Cardiac muscle cell (in vitro differentiated cells and primary cell): ENCODE data around the gene ZNF444. TPM values are rescaled to one million over a fixed set of nuclear protein-coding genes. Genes with fewer than 3 reads are reported as not detected.

ENCODE experiments used
- DNase-seq, 2 donors: peaks; one replicate each; pipeline versions ENCODE4 v3.0.0 to v3.0.0-alpha.2; 2010 to 2017; ENCODE audit warnings: low read depth in 1 of 2, low spot score in 1 of 2
- H3K27ac ChIP-seq: fragments of 200-600 bp; sonication (generic); 2 replicates; pipeline ENCODE4 v1.5.1; 2016
- H3K27me3 ChIP-seq: fragments of 200-600 bp; sonication (generic); 2 replicates; pipeline ENCODE4 v1.6.0; 2016; ENCODE audit warnings: control low read depth
- H3K36me3 ChIP-seq: fragments of 200-600 bp; sonication (generic); 2 replicates; pipeline ENCODE4 v1.5.1; 2016; ENCODE audit warnings: control low read depth
- H3K4me1 ChIP-seq: fragments of 200-600 bp; sonication (generic); 2 replicates; pipeline ENCODE4 v1.8.1; 2017; ENCODE audit warnings: low read depth, mild to moderate bottlenecking, mixed run types
- H3K4me3 ChIP-seq: fragments of 200-600 bp; sonication (generic); 2 replicates; pipeline ENCODE4 v1.5.1; 2016; ENCODE audit warnings: mild to moderate bottlenecking
- H3K9me3 ChIP-seq: fragments of 200-600 bp; sonication (generic); 2 replicates; pipeline ENCODE4 v1.5.1; 2017; ENCODE audit warnings: low read depth, mild to moderate bottlenecking, control low read depth
- polyA plus RNA-seq: library from polyadenylated mRNA; unstranded; fragments of >200 nt; fragmentation: Nextera tagmentation; extraction: Ambion mirVana; gene quantifications from 2 replicates; pipeline ENCODE4 v1.2.1, GENCODE V29; 2016
- total RNA-seq: library from RNA; depleted of rRNA; stranded (reverse); fragments of >200 nt; gene quantifications from 2 replicates; pipeline ENCODE4 v1.2.3, GENCODE V29; 2016
- TF ChIP-seq, protein P1 (sequence below): IDR thresholded peaks from 2 replicates; pipeline ENCODE4 v1.5.1; 2012; ENCODE audit warnings: low read depth, mild to moderate bottlenecking, low read length

Gene ZNF444
- total and polyA plus RNA-seq, 2 experiments from 2014 or later, result 71.8 to 72.8 TPM

- no peak overlapping the region for H3K4me3 ChIP-seq
- H3K27ac ChIP-seq, result peak overlapping the region; percentile 93
- H3K27me3 ChIP-seq, result no peaks in the 10 kb centered on the region
- no peaks in the 10 kb centered on the region for H3K36me3 ChIP-seq
- peaks cover 57% of the 10 kb centered on the region for H3K4me1 ChIP-seq
- no peaks in the 10 kb centered on the region for H3K9me3 ChIP-seq
- TF ChIP-seq, protein P1, sequence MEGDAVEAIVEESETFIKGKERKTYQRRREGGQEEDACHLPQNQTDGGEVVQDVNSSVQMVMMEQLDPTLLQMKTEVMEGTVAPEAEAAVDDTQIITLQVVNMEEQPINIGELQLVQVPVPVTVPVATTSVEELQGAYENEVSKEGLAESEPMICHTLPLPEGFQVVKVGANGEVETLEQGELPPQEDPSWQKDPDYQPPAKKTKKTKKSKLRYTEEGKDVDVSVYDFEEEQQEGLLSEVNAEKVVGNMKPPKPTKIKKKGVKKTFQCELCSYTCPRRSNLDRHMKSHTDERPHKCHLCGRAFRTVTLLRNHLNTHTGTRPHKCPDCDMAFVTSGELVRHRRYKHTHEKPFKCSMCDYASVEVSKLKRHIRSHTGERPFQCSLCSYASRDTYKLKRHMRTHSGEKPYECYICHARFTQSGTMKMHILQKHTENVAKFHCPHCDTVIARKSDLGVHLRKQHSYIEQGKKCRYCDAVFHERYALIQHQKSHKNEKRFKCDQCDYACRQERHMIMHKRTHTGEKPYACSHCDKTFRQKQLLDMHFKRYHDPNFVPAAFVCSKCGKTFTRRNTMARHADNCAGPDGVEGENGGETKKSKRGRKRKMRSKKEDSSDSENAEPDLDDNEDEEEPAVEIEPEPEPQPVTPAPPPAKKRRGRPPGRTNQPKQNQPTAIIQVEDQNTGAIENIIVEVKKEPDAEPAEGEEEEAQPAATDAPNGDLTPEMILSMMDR, result no peak
- DNase-seq, result no peak
Measured at GRCh38 chr19:56114051-56114777, 26.9 kb upstream of the ZNF444 start.

GRCh38 chr19:56114778-56115110 is 26.3 kb upstream of the ZNF444 start:
- DNase-seq, result no peak
- Histone ChIP-seq H3K4me3 (no peak overlapping the region), H3K36me3 (no peaks in the 10 kb centered on the region), H3K27me3 (no peaks in the 10 kb centered on the region), H3K4me1 (peaks cover 55% of the 10 kb centered on the region), H3K9me3 (no peaks in the 10 kb centered on the region), H3K27ac (peak overlapping the region; percentile 93)
- TF ChIP-seq, protein P1, result no peak

- Histone ChIP-seq H3K4me3 (no peak overlapping the region), H3K27me3 (no peaks in the 10 kb centered on the region), H3K4me1 (peaks cover 48% of the 10 kb centered on the region), H3K36me3 (no peaks in the 10 kb centered on the region), H3K27ac (peak overlapping the region; percentile 6), H3K9me3 (no peaks in the 10 kb centered on the region)
- TF ChIP-seq, protein P1, result no peak
- no peak for DNase-seq
Measured at GRCh38 chr19:56115490-56115889, 25.6 kb upstream of the ZNF444 start.

DNA sequence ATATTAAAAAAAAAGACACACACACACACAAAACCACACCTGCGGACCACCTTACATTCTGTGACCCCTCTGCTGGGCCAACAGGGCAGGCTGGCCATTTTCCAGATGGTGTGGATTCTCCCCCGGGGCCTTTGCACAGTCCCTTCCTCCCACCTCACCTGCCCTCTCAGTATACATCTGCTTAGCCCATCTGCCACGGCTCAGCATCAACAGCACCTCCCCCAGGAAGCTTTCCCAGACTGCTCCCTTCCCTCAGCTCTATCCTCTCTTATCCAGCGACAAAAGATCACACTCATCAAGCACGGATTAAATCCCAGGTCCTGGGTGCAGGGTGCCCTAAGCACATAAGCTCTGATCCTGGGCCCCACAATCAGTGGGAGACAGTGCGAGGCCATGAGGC is 24.5 kb upstream of the ZNF444 start:
- no peak overlapping the region for H3K4me3 ChIP-seq
- H3K27me3 ChIP-seq, result no peaks in the 10 kb centered on the region
- H3K9me3 ChIP-seq, result no peaks in the 10 kb centered on the region
- no peaks in the 10 kb centered on the region for H3K36me3 ChIP-seq
- H3K27ac ChIP-seq, result no peak overlapping the region
- peaks cover 37% of the 10 kb centered on the region for H3K4me1 ChIP-seq
- no peak for DNase-seq
- TF ChIP-seq, protein P1, result no peak

DNA sequence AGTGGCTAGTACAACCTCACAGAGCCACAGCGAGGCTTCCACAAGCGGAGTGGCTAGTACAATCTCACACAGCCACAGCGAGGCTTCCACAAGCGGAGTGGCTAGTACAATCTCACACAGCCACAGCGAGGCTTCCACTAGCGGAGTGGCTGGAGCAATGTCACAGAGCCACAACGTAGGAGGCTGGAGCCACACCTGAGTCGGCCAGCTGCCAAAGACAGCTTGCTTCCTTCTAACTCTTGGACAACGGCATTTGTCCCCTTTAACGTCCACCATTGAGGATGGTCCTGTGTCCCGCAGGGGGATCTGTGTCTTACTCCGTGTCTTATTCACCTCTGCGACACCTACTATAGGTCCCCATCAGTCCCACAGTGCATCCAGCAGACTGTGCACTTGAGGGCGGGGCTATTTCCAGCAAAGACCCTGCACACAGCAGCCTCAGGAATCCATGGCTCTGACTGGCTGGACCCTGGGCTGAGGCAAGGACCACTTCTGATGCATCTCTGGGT is 23.7 kb upstream of the ZNF444 start:
- Histone ChIP-seq H3K27ac (peak overlapping the region; percentile 97), H3K4me3 (no peak overlapping the region), H3K27me3 (no peaks in the 10 kb centered on the region), H3K36me3 (no peaks in the 10 kb centered on the region), H3K9me3 (no peaks in the 10 kb centered on the region), H3K4me1 (peaks cover 28% of the 10 kb centered on the region)
- TF ChIP-seq, protein P1, result no peak
- no peak for DNase-seq
